GM23338 (cell line): Measurements from ENCODE around the gene GPI.

Experiments
- CREB1 ChIP-seq: fragments of 250-450 bp; sonication (Bioruptor Pico); IDR thresholded peaks from 2 replicates; pipeline ENCODE4 v1.5.0; 2020; ENCODE audit warnings: low read depth, mild to moderate bottlenecking, moderate library complexity
- EZH2 ChIP-seq: fragments of 200-600 bp; sonication (generic); IDR thresholded peaks from one replicate; pipeline ENCODE4 v1.8.0; 2017; ENCODE audit warnings: antibody characterized with exemption, mild to moderate bottlenecking, low read depth; ENCODE audit not compliant: unreplicated experiment
- EZH2phosphoT487 ChIP-seq: fragments of 200-600 bp; sonication (generic); IDR thresholded peaks from one replicate; pipeline ENCODE4 v1.8.1; 2018; ENCODE audit warnings: antibody characterized with exemption; ENCODE audit not compliant: unreplicated experiment
- JUNB ChIP-seq: IDR thresholded peaks from one replicate; pipeline ENCODE4 v1.6.1; 2016; ENCODE audit warnings: antibody characterized with exemption; ENCODE audit not compliant: unreplicated experiment
- NANOG ChIP-seq: IDR thresholded peaks from 2 replicates; pipeline ENCODE4 v1.6.1; 2016; ENCODE audit warnings: antibody characterized with exemption, borderline replicate concordance
- POLR2AphosphoS5 ChIP-seq: IDR thresholded peaks from 2 replicates; pipeline ENCODE4 v1.6.1; 2016; ENCODE audit warnings: antibody characterized with exemption, low read depth
- TF ChIP-seq, protein P1 (sequence below), 2 experiments: fragments of 200-600 bp in 1 of 2; sonication (generic) in 1 of 2; conservative IDR thresholded peaks; 2 replicates each; pipeline versions ENCODE4 v1.5.1 to v1.6.1; 2016 to 2017; ENCODE audit warnings: antibody characterized with exemption in 2 of 2, low read depth in 2 of 2, mild to moderate bottlenecking in 2 of 2, moderate library complexity in 1 of 2
- TF ChIP-seq, protein P2 (sequence below): IDR thresholded peaks from one replicate; pipeline ENCODE4 v1.6.1; 2018; ENCODE audit warnings: antibody characterized with exemption; ENCODE audit not compliant: unreplicated experiment

DNA sequence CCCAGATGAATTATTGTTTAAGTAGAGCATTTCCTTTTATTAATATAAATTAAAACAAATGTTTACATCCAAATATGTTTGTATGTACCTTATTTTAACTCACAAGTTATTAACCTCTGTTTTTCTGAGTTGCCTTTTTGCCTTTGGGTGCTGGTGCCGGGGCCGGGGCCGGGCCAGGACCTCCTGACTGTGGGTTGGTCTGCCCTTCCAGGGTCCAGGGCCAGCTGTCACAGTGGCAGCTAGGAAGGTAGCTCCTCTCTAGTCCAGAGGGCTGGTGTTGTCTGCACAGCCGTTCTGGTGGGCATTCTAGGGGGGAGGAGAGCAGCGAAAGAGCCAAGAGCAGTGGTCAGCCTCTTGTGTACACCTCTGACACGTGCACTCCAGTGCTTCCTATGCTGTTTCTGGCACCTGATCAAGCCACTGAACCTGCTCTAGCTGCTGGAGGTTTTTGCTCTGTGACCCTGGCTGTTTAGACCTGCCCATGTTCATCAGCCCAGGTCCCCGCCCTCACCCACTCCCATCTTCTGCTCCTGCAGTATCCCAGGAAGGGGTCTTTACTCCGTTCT lies 61.2 kb downstream of the GPI start:
- TF ChIP-seq, protein P1, sequence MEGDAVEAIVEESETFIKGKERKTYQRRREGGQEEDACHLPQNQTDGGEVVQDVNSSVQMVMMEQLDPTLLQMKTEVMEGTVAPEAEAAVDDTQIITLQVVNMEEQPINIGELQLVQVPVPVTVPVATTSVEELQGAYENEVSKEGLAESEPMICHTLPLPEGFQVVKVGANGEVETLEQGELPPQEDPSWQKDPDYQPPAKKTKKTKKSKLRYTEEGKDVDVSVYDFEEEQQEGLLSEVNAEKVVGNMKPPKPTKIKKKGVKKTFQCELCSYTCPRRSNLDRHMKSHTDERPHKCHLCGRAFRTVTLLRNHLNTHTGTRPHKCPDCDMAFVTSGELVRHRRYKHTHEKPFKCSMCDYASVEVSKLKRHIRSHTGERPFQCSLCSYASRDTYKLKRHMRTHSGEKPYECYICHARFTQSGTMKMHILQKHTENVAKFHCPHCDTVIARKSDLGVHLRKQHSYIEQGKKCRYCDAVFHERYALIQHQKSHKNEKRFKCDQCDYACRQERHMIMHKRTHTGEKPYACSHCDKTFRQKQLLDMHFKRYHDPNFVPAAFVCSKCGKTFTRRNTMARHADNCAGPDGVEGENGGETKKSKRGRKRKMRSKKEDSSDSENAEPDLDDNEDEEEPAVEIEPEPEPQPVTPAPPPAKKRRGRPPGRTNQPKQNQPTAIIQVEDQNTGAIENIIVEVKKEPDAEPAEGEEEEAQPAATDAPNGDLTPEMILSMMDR (conservative IDR thresholded peaks at IDR 0.05; ENCODE audit: low read depth in 2 of 2) = no peak
- TF ChIP-seq POLR2AphosphoS5 = no peak
- no peak for TF ChIP-seq EZH2
- TF ChIP-seq, protein P2, sequence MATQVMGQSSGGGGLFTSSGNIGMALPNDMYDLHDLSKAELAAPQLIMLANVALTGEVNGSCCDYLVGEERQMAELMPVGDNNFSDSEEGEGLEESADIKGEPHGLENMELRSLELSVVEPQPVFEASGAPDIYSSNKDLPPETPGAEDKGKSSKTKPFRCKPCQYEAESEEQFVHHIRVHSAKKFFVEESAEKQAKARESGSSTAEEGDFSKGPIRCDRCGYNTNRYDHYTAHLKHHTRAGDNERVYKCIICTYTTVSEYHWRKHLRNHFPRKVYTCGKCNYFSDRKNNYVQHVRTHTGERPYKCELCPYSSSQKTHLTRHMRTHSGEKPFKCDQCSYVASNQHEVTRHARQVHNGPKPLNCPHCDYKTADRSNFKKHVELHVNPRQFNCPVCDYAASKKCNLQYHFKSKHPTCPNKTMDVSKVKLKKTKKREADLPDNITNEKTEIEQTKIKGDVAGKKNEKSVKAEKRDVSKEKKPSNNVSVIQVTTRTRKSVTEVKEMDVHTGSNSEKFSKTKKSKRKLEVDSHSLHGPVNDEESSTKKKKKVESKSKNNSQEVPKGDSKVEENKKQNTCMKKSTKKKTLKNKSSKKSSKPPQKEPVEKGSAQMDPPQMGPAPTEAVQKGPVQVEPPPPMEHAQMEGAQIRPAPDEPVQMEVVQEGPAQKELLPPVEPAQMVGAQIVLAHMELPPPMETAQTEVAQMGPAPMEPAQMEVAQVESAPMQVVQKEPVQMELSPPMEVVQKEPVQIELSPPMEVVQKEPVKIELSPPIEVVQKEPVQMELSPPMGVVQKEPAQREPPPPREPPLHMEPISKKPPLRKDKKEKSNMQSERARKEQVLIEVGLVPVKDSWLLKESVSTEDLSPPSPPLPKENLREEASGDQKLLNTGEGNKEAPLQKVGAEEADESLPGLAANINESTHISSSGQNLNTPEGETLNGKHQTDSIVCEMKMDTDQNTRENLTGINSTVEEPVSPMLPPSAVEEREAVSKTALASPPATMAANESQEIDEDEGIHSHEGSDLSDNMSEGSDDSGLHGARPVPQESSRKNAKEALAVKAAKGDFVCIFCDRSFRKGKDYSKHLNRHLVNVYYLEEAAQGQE = no peak
- TF ChIP-seq NANOG = no peak
- TF ChIP-seq EZH2phosphoT487 = no peak
- TF ChIP-seq JUNB = no peak
- TF ChIP-seq CREB1 (CRISPR knock-in tag) = no peak
